HG03280 (cell line): ENCODE data around the gene PMEL.
"Not testable (repeated sequence)": the region's sequence is repeated elsewhere in the genome, so short reads cannot be mapped to it uniquely, and the experiment has no call there.

Experiments
- ATAC-seq: cut with Tn5 transposase; IDR thresholded peaks from one replicate; pipeline ENCODE4 v1.9.1; 2021; ENCODE audit warnings: mild to moderate bottlenecking, moderate library complexity; ENCODE audit not compliant: unreplicated experiment

Gene PMEL

GRCh38 chr12:55925870-55926737 is 39.7 kb downstream of the PMEL start:
- no peak for ATAC-seq

GRCh38 chr12:55925371-55925770 is 40.5 kb downstream of the PMEL start:
- ATAC-seq, result no peak

- not testable (repeated sequence) for ATAC-seq
These were observed 42.2 kb downstream of the PMEL start for GRCh38 chr12:55923648-55924047.

DNA sequence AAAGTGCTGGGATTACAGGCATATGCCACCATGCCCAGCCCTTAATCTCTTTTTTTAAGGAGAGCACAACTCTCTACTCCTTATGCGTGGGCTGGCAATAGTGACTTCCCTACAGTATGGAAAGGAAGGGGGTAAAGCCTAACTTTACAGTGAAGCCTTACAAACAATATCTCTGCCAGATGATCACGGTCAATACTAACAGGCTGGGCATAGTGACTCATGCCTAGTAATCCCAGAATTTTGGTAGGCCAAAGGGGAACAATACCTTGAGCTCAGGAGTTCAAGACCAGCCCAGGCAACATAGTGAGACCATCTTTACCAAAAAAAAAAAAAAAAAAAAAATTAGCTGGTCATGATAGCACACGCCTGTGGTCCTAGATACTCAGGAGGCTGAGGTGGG is 43.7 kb downstream of the PMEL start:
- no peak for ATAC-seq

DNA sequence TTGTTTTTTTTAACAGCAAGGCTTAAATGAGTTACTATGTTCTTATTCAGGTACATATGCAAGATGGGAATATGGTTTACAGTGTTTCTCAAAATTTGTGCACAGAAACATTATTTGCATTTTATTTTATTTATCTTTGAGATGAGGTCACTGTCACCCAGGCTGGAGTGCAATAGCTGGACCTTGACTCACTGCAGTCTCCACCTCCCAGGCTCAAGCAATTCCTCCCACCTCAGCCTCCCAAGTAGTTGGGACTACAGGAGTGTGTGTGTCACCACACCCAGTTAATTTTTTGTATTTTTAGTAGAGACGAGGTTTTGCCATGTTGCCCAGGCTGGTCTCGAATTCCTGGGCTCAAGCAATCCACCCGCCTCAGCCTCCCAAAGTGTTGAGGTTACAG is 46.8 kb downstream of the PMEL start:
- not testable (repeated sequence) for ATAC-seq

- ATAC-seq, result no peak
These were observed 50.4 kb downstream of the PMEL start for GRCh38 chr12:55915482-55915859.

DNA sequence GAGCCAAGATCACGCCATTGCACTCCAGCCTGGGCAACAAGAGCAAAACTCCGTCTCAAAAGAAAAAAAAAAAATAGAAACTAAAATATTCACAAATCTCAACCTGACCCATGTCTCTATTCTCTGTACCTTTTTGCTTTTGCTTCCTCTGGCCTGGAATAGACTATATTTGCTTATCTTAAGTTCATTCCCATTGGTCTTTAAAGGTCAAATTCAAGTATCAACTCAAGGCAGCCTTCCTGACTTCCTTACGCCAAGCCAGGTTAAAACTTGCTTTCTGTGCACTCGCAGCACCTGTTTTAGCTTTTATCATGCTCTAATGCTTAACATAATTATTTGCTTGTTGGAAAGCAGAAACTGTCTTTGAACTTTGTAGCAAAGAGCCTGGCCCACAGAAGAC is 52.9 kb downstream of the PMEL start:
- ATAC-seq, result no peak

DNA sequence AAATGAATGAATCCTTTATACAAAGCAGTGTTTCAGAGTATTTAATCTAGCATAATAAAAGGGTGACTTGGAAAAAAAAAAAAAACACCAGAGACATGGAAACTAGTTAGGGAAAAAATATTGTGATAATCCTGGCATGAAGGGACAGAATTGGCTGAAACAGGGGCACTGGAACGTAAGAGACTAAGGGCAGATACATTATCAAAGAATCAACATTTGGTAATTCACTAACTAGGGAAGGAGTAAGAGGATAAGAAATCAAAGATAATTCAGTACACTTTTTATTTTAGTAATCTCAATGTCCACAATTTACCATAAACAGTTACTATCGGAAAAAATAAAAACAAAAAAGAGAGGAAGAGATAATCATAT is 56.3 kb downstream of the PMEL start:
- no peak for ATAC-seq

DNA sequence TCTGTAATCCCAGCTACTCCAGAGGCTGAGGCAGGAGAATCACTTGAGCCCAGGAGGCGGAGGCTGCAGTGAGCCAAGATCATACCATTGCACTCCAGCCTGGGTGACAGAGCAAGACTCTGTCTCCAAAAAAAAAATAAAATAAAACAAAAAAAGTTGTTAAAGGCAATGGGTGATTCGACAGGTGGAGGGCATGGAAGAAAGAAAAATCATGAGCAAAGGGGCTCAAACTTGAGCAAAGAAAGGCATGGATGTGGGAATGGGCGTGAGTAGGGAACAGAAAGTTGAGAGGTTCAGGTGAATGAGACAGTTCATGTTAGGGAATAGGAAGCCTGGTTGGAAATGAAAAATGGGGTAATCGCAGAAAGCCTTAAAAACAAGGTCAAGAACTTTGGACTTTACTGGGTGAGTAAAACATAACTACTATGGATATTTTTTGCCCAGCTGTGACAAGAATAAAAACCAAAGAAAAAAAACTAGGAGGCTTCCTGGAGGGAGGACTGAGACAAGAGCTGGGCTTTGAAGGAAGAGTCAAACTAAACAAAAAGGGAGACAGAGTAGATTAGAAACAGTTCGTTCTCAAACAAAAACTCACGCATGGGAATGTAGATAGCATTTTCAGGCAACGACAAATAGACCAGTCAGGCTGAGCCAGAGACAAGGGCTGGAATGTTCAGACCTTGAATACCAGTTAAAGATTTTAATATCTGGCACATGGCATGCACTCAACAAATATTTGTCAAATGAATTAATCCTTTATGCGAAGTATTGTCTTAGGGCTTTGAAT is 56.9 kb downstream of the PMEL start:
- no peak for ATAC-seq

DNA sequence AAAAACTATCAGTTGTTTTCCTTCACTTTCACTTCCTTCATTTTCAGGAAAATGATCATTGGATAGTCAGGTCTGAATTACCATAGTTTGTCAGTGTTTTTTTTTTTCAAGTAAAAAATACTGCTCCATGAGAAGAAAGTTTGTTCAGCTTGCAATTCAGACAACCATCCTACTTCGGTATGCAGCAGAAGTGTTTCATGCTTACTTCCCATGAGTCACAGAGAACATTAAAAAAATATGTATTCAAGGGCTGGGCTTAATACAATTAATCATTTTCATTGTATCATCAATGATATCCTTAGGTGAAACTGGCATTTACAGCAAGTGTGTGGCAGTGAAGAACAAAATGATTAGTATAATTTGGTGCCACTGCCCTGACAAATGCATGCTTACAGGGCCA is 59.8 kb downstream of the PMEL start:
- no peak for ATAC-seq
